HG03280 (cell line): ENCODE results near the gene SLC25A29.
"Not testable (repeated sequence)": the region's sequence is repeated elsewhere in the genome, so short reads cannot be mapped to it uniquely, and the experiment has no call there.

ENCODE experiments used
- ATAC-seq: cut with Tn5 transposase; IDR thresholded peaks from one replicate; pipeline ENCODE4 v1.9.1; 2021; ENCODE audit warnings: mild to moderate bottlenecking, moderate library complexity; ENCODE audit not compliant: unreplicated experiment

SLC25A29 gene

DNA sequence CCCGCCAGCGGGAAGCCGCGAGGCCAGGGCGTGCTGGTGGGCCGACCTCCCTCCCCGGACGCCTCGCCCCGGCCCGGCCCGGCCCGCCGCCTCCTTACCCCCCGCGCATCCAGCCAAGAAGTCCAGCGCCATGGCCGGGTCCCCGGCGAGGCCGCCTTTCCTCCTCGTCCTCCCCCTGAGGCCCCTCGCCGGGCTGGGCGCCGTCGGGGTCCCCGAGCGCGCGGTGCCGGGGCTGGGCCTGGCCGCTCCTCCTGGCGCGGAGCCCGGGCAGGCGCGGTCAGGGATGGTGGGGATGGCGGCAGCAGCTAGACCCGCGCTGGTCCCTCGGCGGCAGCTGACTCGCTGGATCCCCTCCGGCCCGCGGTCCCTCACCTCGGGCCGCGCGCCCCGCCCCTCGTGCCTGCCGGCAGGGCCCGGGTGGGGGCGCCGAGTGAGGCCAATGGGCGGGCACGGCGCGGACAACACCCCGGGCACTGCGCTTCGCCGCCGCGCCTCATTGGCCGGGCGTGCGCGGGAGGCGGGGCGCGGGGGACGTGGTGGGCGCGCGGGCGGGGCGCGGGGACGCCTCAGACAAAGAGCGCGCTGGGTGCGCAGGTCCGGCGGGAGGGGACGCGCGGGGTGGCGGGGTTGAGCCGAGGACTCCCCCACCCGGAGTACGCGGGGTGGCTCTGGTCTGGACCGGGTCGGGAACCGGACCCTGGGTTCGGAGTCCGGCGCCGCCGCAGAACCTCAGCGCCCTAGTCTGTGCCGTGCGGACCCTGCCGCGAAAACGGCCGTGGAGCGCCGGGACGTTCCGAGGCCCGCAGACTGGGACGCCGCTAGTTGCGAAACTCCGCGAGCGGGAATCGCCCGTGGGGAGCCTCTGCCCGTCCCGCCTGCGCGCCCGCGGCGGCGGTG lies at the start of gene SLC25A29:
Gene SLC25A29, minus strand, starts transcription at position 344 of the 897 bp plus-strand sequence. Its CDS starts 212 bp downstream, at position 132.
- peak; percentile 87 for ATAC-seq

DNA sequence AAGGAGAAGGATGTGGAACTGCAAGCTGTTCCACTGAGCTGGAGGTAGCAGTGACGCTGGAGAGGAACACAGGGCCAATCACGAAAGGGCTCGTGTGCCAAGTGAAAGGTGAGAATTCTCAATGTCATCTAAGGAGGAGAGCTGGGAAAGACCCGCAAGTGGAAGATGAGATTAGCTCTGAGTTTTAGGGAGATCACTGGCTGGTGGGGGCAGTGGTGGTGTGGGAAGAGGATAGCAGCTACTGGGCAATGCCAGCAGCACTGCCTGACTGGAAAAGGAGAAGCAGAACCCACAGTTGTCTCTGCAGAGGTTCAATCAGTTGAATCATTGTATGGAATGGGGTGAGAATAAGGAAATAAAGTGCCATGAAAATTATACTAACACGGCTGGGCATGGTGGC lies 44.7 kb upstream of the SLC25A29 start:
- no peak for ATAC-seq

- ATAC-seq = no peak
Observed at GRCh38 chr14:100350276-100350926, 44.2 kb upstream of the SLC25A29 start.

DNA sequence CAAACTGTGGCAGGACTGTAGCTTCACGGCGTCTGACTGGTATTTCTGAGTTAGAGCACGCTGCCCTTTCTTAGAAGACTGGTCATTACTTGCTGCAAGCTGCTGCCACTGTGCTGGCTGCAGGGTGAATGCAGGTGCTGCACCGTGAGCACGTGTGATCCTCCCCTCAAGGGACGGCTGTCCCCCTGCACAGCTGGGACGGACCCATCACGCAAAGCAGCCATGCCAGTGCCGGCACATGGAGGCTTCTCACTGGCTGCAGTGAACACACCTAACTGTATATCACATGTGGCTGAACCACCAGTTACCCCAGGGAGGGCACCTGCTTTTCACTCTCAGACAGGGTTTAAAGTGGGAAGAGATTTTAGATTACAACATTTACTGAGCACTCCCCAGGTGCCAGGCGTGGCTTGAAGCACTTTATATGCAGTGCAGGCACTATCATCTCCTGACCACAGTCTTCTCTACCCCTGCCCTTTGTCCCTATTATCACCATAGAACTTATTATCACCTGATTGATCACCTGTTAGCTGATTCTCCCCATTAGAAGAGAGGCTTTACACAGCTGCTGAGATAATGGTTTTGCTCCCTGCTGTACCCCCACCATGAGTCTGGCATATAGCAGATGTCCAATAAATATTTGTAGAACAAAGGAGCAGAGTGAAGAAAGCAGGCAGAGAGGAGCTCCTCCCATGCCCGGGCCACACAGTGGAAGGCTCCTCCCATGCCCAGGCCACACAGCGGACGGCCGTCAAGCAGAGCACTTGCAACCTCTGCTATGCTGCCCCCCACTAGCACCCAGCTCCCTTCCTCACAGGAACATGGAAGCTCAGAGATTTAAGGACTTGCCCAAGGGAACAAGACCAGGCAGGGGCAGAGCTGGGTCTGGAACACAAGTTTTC lies 42.8 kb upstream of the SLC25A29 start:
- ATAC-seq = no peak

DNA sequence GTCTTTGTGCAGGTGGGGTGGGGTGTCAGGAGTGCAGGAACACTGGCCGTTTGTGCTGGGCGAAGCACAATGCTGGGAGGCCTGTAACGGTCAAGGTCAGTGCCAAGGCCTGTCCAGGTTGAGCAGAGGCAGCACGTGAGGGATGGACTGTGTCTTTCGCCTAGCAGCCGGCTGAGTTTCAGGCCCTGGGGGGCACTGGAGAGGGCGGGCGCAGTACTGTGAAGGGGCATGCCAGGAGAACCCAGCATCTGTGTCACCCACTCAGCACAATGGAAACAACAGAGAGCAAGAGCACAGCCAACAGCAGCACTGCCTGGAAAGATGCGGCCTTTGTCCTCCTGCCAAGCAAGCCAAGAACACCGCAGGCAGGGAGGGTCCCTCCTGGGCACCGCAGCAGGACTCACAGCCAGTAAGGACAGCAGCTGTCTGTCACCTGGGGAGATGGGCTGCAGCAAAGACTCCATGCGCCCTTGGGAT lies 42.0 kb upstream of the SLC25A29 start:
- no peak for ATAC-seq

- no peak for ATAC-seq
Observed at GRCh38 chr14:100346306-100347091, 40.3 kb upstream of the SLC25A29 start.

- ATAC-seq = no peak
Observed at GRCh38 chr14:100345711-100346110, 39.5 kb upstream of the SLC25A29 start.

GRCh38 chr14:100344657-100345056 lies 38.4 kb upstream of the SLC25A29 start:
- ATAC-seq = not testable (repeated sequence)

DNA sequence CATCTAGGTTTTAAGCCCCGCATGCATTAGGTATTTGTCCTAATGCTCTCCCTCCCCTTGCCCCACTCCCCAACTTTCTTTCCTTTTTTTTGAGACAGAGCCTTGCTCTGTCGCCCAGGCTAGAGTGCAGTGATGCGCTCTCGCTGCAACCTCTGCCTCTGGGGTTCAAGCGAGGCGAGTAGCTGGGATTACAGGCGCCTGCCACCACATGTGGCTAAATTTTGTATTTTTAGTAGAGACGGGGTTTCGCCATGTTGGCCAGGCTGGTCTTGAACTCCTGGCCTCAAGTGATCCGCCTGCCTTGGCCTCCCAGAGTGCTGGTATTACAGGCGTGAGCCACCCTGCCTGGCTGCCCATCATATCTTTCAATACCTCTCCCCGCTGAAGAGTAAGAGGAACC lies 36.6 kb upstream of the SLC25A29 start:
- ATAC-seq = not testable (repeated sequence)

DNA sequence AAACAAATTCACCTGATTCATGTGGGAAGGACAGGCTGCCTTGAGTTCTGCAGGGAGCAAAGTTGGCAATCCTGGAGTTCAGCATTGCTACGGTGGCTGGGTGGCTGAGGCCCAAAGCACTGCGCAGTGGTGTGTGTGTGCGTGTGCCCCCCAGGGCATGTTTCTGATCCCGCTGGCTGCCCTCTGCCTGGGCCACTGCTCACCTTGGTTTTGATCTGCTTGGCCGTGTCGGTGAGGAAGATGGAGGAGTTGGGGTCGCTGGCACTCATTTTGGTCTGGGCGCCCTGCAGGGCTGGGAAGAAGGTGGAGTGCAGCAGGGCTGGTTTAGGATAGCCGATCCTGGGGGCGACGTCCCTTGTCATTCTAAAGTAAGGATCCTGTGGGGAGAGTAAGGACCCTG lies 36.0 kb upstream of the SLC25A29 start:
- ATAC-seq = no peak

GRCh38 chr14:100341301-100342031 lies 35.2 kb upstream of the SLC25A29 start:
- ATAC-seq = no peak

DNA sequence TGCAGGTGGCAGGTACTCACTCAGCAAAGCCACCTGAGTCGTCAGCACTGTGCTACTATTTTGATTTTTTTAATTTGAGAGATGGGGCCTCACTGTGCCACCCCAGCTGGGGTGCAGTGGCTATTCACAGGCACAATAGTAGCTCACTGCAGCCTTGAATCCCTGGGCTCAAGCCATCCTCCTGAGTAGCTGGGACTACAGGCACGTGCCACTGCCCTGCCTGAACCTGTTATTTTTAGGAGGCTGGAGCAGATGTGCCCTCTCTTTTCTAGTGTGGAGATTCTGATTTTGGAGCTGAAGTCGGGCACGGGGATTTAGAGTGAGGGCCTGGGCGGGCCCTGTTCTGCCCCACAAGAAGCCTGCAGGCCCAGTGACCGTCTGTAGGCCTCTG lies 34.2 kb upstream of the SLC25A29 start:
- no peak for ATAC-seq

GRCh38 chr14:100339766-100340422 lies 33.6 kb upstream of the SLC25A29 start:
- no peak for ATAC-seq

DNA sequence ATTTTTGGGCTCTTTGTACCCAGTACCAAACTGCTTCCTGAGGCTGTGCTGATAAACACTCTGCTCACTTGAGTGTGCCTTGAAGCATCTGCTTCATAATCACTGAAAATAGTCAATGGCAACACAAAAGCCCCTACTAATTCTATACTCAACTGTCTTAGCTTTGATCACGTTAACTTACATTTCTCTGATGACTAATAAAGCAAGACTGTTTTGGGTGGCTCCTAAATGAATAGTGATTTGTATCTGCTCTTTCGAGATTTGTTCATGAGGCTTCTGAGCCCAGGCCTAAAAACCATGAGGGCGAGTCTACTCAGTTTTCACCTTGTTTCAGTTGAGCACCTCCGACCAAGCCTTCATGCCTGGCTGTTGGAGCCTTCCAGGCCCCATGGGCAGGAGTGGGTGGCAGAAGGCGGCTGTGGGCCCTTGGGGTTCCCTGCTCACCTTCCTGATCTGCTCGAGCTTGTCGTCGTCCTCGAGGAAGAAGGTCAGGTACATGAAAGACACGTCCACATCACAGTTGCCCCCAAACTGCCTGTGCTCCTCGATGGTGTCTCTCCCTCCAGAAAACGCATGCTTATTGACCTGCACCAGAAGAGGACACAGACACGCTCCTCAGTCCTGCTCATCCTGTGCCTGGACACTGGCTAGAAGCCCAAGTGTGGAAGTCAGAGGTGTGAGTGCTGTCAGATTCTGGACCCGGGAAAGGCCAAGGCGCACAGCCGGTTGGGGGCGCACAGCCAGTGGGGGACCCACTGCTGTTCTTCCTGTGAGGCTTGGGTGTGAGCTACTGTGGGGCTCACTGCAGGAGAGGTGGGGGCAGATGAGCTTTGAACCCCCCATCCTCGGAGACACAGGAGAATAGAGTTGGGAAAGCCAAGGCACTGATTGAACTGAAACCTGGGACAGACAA lies 30.6 kb upstream of the SLC25A29 start:
- ATAC-seq = no peak

DNA sequence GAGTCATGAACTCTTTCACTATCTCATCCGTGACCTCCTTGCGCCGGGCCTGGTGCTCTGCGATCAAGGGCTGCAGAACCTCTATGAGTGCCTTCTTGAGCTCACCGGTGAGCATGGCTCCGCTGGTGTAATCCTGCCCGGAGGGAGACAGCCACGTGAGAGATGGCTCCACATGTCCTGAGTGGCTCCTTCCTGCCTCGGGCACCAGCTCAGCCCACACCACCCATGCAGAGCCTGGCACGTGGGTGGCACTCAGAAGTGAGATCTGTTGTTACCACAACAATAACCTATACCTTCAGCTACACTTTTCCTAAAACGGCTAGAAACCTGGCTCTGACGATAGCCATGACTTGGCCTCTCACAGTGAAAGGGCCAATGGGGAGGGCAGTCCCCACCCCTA lies 28.7 kb upstream of the SLC25A29 start:
- no peak for ATAC-seq

DNA sequence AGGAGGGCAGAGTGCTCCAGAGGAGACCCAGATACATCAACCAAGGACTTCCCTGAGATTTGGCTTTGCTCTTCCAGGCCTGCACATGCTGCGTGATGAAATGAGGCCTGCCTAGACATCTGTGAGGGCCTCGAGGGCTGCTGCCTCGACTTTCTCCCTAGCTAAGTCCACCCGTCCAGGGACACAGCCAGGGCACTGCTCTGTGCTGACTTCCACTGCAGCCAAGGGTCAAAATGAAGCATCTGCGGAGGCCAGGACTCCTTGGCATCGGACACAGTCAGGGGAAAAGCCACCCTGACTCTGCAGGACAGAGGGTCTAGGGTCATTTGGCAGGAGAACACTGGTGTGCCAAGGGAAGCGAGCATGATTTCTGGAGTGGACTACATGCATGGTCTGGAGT lies 27.6 kb upstream of the SLC25A29 start:
- ATAC-seq = no peak

DNA sequence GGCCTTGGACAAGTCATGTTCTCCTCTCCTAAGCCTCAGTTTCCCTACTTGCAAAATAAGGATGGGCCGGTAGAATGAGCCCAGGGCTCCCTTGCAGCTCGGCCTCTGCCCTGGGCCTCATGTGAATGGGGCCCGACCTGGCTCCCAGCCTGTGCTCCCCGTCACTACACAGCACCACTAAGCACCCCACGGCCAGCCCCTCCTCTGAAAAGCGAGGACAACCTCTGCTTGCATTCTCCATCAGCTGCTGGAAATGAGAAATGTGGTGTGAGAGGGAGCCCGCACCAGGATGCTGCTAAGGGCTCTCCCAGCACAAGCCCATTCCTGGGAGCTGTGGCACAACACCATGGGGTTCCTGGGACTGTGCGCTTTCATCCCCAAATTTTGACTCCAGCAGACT lies 27.1 kb upstream of the SLC25A29 start:
- ATAC-seq = no peak

DNA sequence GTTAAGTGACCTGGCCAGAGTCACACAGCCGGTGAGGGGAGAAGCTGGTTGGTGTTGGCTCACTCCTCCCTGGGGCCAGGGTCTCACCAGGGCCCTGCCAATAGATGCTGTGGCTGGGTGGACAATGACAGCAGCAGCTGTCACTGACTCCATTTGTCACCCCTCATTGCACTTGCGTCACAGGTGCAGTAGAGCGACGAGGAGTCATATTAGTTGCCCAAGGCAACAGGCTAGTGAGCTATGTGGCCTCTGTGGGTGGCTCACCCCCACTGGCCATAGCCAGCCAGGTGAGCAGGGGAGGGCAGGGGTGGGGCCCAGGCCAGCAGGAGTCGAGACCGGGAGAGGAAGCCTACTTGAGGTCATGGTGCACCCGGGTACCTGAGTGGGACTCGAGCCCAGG lies 26.6 kb upstream of the SLC25A29 start:
- ATAC-seq = no peak
